Non-pigmented ciliary epithelial cell (primary cell): ENCODE measurements around the gene CMTM4.
"Not testable (repeated sequence)": the region's sequence is repeated elsewhere in the genome, so short reads cannot be mapped to it uniquely, and the experiment has no call there.

Experiments
- DNase-seq: peaks from one replicate; pipeline ENCODE4 v3.0.0-alpha.2; 2010; ENCODE audit warnings: low read depth

Gene CMTM4

GRCh38 chr16:66673691-66674090 is 22.9 kb downstream of the CMTM4 start:
- no peak for DNase-seq

GRCh38 chr16:66670691-66671388 is 25.7 kb downstream of the CMTM4 start:
- DNase-seq: no peak

- DNase-seq: no peak
Observed at GRCh38 chr16:66668777-66669444, 27.6 kb downstream of the CMTM4 start.

- DNase-seq: no peak
Observed at GRCh38 chr16:66667944-66668343, 28.6 kb downstream of the CMTM4 start.

GRCh38 chr16:66662445-66663194 is 33.9 kb downstream of the CMTM4 start:
- no peak for DNase-seq

GRCh38 chr16:66661671-66662346 is 34.7 kb downstream of the CMTM4 start:
- not testable (repeated sequence) for DNase-seq

- DNase-seq: no peak
Observed at GRCh38 chr16:66661210-66661560, 35.4 kb downstream of the CMTM4 start.

- peak; percentile 68 for DNase-seq
Observed at GRCh38 chr16:66660422-66661209, 35.9 kb downstream of the CMTM4 start.

- DNase-seq: no peak
Observed at GRCh38 chr16:66658860-66659190, 37.7 kb downstream of the CMTM4 start.

- DNase-seq: no peak
Observed at GRCh38 chr16:66658143-66658859, 38.2 kb downstream of the CMTM4 start.

GRCh38 chr16:66656547-66656946 is 40.0 kb downstream of the CMTM4 start:
- DNase-seq: no peak

- no peak for DNase-seq
Observed at GRCh38 chr16:66653581-66654350, 42.8 kb downstream of the CMTM4 start.

- DNase-seq: no peak
Observed at GRCh38 chr16:66652661-66653360, 43.7 kb downstream of the CMTM4 start.

GRCh38 chr16:66651965-66652364 is 44.6 kb downstream of the CMTM4 start:
- no peak for DNase-seq

- no peak for DNase-seq
Observed at GRCh38 chr16:66651474-66651765, 45.1 kb downstream of the CMTM4 start.

- peak; percentile 71 for DNase-seq
Observed at GRCh38 chr16:66650707-66651473, 45.7 kb downstream of the CMTM4 start.

- no peak for DNase-seq
Observed at GRCh38 chr16:66649636-66650205, 46.8 kb downstream of the CMTM4 start.

GRCh38 chr16:66649167-66649566 is 47.4 kb downstream of the CMTM4 start:
- no peak for DNase-seq

GRCh38 chr16:66647866-66648265 is 48.7 kb downstream of the CMTM4 start:
- no peak for DNase-seq
